NCI-H1048 (cell line): ENCODE data around the gene GINS2.

Source experiments
- DNase-seq: peaks from one replicate; lab custom pipeline; 2025; lab: John Stamatoyannopoulos, UW

Gene GINS2

DNA sequence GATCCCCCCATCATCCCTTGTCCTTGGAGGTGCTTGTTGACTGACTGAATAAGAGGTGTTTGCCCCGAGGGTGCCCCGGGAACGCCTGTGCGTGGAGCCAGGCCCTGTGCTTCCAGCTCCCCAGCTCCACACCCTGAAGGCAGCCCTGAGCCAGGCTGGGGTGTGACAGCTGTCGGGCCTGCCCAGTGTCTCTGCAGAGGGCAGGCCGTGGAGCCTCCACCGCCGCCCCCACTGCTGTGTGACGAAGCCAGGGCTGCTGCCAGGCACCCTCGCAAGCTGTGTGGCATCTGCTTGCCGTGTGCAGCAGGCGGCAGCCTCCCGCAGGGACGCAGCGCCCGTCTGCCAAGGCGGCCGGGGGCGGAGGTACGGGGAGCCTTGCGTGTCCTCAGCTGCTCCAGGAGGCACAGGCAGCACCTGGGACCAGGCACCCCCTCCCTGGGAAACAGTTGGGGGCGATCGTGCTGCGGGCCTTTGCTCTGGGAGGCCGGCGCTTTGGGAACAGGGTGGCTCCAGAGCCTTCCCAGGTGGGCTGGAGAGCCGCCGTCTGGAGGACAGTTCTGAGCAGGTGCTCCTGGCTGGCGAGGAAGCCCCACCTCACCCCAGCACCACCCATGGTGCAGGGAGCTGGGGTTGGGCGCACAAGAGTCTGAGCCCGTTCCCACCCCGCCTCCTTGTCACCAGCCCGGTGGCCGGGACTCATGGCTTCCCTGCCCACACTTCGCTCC lies 49.1 kb downstream of the GINS2 start:
- DNase-seq, result no peak

- DNase-seq, result no peak
Observed at GRCh38 chr16:85638695-85639409, 49.9 kb downstream of the GINS2 start.

GRCh38 chr16:85637808-85638647 lies 50.7 kb downstream of the GINS2 start:
- no peak for DNase-seq

DNA sequence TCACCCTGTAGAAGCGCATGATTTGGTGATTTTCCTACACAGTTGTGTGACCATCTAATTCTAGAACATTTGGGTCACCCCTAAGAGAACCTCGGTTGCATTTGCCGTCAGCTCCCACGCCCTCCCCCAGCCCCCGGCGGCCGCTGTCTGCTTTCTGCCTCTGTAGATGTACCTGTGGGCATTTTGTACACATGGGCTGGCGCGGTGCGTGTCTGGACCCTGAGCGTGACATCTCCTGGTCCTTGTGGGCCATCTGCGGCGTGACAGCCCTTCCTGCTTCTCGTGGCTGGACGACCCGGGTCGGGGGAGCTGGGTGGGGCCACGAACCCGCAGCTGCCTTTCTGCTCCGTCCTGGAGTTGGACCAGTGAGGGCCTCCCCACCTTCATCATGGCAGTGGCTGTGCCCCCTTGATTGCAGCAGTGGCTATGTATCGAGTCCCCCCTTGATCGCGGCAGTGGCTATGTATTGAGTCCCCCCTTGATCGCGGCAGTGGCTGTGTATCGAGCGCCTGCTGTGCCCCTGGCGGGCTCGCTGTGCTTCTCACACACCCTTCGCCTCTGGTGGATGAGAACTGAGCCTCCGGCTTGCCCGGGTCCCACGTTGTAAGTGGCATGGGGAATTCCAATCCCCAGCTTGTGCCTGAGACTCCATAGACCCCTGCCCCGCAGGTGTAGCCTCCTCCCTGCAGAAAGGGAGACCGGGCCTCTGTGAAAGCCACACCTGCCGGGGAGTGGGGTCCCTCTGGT lies 51.5 kb downstream of the GINS2 start:
- no peak for DNase-seq

GRCh38 chr16:85636234-85636812 lies 52.4 kb downstream of the GINS2 start:
- no peak for DNase-seq

- no peak for DNase-seq
Observed at GRCh38 chr16:85635545-85636140, 53.1 kb downstream of the GINS2 start.

DNA sequence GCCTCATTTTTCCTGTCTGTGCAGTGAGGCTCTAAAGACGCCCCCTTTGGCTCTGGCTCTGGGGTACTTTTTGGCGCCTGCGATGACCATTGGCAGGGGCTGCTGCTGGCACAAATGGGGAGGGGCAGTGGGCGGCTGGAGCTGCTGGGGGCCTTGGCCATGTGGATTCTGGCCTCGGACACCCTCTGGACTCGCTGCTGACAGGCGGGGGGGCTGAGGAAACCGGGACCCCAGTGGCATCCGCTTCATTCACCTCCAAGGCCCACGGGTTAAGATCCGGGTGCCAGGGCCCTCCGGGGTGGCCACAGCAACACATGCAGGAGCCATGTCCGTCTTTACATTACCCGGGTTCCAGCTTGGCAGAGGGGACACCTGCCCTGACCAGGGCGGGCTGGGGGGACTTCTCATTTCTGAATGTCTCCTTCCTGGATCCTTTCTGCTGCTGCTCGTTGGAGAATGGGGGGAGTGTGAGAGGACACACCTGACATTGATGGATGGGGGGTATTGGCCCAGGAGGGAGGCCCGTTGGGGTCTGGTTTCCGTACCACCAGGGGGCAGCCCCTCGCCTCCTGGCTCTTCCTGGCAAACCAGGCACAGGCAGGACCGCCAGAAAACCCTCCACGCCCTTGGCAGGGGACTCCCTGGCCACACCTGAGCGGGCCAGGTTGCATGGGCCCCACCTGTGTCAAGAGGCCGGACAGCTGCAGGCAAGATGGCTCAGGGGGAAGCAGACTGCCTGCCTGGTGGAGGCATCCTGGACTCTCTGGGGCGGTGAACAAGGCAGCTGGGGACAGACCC lies 53.8 kb downstream of the GINS2 start:
- no peak for DNase-seq

GRCh38 chr16:85633888-85634287 lies 54.9 kb downstream of the GINS2 start:
- no peak for DNase-seq

DNA sequence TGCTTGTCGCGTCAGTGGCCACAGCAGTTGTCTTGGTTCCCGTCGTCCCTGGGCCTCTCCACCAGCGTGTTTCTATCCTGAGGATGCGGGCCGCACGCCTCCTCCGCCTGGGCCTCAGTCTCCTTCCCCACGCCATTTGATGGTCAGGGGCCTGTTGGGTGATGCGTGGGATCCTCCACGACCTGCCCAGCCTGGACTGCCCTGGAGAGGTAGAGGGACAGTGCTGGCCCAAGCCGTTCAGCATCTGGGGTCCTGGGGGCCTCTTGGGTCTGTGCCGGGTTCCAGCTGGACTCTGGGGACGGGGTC lies 55.4 kb downstream of the GINS2 start:
- DNase-seq, result no peak

DNA sequence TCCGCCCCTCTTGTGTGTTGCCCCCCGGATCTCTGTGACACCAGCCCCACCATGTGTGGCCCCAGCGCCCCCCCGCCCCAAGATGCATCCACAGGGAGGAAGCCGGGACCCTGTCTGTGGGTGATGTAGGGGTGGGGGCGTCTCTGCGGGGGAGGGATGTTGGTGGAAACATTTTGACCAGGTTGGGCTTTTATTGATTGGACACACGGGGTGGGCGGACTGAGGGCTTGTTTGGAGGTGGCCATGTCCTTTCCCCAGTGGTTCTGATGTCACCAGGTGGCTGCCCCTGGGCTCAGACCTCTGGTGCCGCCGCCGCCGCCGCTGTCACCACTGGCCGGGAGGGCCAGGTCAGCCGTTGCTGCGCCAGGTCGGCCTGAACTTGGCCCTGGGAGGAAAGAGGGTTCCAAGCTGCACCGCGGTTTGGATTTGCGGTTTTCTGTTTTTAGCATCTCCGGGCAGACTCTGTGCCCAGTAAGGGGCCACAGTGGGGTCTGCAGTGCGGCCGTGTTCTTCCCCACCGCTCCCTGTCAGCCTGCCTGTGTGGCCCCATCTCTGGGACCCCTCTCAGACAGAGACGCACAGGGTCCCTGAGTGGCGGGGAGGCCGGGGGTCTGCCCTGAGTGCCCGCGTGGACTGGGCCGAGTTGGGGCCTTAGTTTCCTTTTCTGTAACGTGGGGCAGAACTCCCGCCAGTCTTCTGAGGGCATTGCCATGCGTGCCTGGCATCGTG lies 55.9 kb downstream of the GINS2 start:
- no peak for DNase-seq

DNA sequence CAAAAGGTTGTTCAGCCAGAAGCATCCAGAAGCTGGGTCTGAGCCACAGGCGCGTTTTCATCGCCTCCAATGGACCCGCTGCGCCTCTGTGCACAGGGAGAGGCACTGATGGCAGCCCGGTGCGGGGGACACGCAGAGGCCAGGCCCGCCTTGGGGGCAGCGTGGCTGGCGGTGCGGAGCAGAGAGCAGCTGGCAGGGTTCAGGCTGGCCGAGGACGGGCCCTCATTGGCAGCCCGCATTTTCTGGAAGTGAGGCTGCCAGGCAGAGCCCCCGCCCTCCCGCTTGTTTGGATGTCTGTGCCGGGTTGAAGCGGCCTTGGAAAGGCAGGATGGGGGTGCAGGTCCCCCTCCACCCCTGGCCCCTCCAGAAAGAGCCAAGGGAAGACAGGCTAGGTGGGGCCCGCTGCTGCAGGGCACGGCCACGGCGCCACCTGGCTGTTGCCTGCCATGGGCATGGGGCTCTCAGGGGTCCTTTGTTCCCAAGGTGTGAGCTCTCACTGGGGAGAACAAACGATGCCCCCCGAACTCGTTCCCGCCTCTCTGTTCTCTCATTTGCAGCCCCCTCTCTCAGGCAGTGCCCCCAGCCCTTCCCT lies 56.9 kb downstream of the GINS2 start:
- DNase-seq, result no peak

DNA sequence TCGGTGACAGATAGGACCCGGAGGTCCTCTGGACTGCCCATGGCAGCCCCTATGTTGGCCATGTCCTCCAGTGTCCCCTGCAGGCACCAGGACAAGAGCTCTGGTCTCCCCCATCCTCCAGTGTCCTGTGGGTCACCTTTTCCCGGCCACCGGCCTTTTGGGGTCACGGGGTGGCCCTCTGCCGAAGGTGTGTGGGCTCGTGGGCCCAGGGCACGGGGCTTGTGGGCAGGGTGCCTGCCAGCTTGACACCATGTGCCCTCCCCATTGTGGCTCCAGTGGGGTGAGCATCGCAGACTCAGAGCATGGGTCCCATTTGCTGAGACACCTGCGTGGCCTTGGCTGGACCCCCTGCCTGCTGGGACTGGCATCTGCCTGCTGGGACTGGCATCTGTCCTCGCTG lies 57.5 kb downstream of the GINS2 start:
- no peak for DNase-seq

DNA sequence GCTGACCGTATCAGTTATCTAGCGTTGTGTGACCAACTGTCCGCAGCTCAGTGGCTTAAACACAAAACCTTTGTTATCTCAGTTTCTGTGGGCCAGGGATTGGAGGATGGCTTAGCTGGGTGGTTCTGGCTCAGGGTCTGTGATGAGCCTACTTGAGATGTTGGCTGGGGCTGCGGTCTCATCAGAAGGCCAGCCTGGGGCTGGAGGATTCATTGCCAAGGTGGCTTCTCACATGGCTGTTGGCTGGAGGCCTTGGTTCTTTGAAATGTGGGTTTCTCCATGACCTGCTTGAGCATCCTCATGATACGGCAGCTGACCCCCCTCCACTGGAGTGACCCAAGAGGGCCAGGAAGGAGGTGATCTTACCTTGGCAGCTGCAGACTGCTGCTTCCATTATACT lies 58.9 kb downstream of the GINS2 start:
- no peak for DNase-seq

DNA sequence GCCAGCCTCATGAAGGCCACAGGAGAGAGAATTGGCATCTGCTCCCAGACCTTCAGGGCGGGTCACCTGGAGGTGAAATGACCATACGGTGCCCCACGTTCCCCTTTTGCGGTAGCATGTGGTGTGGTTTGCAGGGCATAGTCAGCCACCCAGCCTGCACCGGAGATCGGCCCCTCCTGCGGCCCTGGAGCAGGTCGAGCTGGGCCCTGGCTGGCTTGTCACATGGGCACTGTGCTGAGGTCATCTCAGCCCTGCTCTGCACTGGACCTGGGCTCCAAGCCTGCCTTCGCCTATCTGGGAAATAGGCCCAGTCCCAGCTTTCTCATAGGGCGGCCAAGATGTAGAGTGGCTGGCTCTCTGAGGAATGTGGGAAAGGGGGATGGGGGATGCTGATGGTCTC lies 59.4 kb downstream of the GINS2 start:
- DNase-seq, result no peak

DNA sequence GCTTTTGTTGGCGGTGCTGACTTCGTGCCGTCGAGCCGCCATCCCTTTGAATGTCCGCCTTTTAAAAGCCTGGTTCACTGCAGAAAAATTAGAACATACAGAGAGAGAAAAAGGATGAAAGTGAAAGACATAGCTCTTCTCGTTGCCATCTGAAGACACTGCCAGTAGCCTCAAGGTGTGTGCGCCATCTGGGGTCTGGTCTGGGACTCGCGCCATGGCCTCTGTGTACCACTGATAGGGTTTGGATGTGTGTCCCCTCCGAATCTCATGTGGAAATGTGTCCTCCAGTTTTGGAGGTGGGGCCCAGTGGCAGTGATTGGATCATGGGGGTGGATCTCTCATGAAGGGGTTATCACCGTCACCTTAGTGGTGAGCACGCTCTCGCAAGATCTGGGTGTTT lies 60.1 kb downstream of the GINS2 start:
- no peak for DNase-seq

- no peak for DNase-seq
Observed at GRCh38 chr16:85628265-85628556, 60.5 kb downstream of the GINS2 start.

GRCh38 chr16:85627526-85628264 lies 61.1 kb downstream of the GINS2 start:
- no peak for DNase-seq

DNA sequence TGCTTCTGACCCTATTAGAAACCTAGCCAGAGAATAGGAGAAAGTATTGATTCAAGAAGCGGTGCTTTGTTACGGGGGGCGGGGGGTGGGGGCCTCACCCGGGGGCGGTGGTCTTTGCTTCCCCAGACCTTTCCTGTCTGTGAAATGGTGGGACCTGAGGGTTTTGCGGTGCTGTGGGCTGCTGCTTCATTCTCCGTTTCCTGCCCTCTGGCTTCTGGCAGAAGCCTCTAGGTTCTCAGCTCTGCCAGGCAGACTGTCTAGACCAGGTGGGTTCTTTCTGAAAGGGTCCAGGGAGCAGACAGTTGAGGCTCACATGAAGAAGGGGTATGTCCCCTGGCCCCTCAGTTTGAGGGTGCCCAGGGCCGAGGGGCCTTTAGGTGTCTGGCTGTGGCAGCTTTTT lies 61.7 kb downstream of the GINS2 start:
- no peak for DNase-seq
